HG03064 (cell line): ENCODE data around the gene MDK.
A peak's percentile ranks its signal among the peaks of the same experiment; 100 is the strongest.

Experiments
- ATAC-seq: cut with Tn5 transposase; IDR thresholded peaks from one replicate; pipeline ENCODE4 v1.9.1; 2021; ENCODE audit warnings: low read depth; ENCODE audit not compliant: unreplicated experiment

Gene MDK

GRCh38 chr11:46347637-46348311 is 33.7 kb upstream of the MDK start:
- no peak for ATAC-seq

- peak; percentile 31 for ATAC-seq
Observed at GRCh38 chr11:46348566-46349401, 32.7 kb upstream of the MDK start.

- no peak for ATAC-seq
Observed at GRCh38 chr11:46350695-46351094, 30.8 kb upstream of the MDK start.

GRCh38 chr11:46351148-46351547 is 30.3 kb upstream of the MDK start:
- no peak for ATAC-seq

GRCh38 chr11:46351606-46352005 is 29.9 kb upstream of the MDK start:
- no peak for ATAC-seq

GRCh38 chr11:46352063-46352841 is 29.2 kb upstream of the MDK start:
- no peak for ATAC-seq

GRCh38 chr11:46353698-46354097 is 27.8 kb upstream of the MDK start:
- ATAC-seq = no peak

- no peak for ATAC-seq
Observed at GRCh38 chr11:46356924-46357482, 24.5 kb upstream of the MDK start.

- ATAC-seq = no peak
Observed at GRCh38 chr11:46357483-46357936, 24.0 kb upstream of the MDK start.

- no peak for ATAC-seq
Observed at GRCh38 chr11:46359953-46360352, 21.5 kb upstream of the MDK start.

GRCh38 chr11:46360878-46361277 is 20.6 kb upstream of the MDK start:
- ATAC-seq = no peak

GRCh38 chr11:46361283-46362155 is 19.9 kb upstream of the MDK start:
- peak; percentile 94 for ATAC-seq

- ATAC-seq = no peak
Observed at GRCh38 chr11:46362156-46363030, 19.1 kb upstream of the MDK start.

GRCh38 chr11:46363031-46363407 is 18.4 kb upstream of the MDK start:
- ATAC-seq = no peak

- no peak for ATAC-seq
Observed at GRCh38 chr11:46363455-46364005, 17.9 kb upstream of the MDK start.

GRCh38 chr11:46364056-46364455 is 17.4 kb upstream of the MDK start:
- ATAC-seq = no peak

GRCh38 chr11:46364791-46365190 is 16.7 kb upstream of the MDK start:
- ATAC-seq = no peak

GRCh38 chr11:46366260-46366659 is 15.2 kb upstream of the MDK start:
- no peak for ATAC-seq
